ENCODE measurements around the gene COL4A2. TPM values are rescaled to one million over a fixed set of nuclear protein-coding genes. Genes with fewer than 3 reads are reported as not detected.

The COL4A2 gene
- total and polyA plus RNA-seq, 2 donors (not counting 1 experiment from before 2014, with no cell fraction given), result 0.17 TPM; not detected in 1

DNA sequence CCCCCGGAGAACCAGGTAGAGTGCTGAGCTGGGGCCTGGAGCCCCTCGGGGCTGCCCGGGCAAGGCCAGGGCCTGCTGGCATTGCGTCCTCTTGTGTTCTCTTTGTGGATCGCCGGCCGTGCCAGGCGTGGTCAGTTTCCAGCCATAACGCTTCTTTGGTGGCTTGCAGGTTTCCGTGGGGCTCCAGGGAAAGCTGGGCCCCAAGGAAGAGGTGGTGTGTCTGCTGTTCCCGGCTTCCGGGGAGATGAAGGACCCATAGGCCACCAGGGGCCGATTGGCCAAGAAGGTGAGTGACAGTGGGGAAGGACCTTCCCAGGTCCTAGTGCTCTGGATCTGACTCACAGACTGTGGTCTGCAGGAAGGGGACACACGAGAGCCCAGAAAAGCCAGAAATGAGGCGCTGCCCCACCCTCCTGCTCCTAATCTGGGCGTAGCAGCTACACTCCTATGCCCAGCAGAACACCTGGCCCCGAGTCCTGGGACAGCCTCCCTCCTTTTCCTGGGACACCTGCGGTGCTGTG, 197.0 kb downstream of the COL4A2 start:
- Mint-ChIP-seq H3K9me3 (ENCODE audit: insufficient read depth) (peaks cover 8% of the 10 kb centered on the region), H3K4me1 (no peaks in the 10 kb centered on the region), H3K27ac (no peak overlapping the region), H3K27me3 (peaks cover 14% of the 10 kb centered on the region), H3K4me3 (no peak overlapping the region)
- peaks cover 1 to 6% (median 3%) of the 10 kb centered on the region in 3 donors for H3K9me3 ChIP-seq (ENCODE audit: control extremely low read depth in 1 of 3, control insufficient read depth in 2 of 3, insufficient read depth in 1 of 3, low read length in 2 of 3)
- H3K79me2 ChIP-seq (ENCODE audit: control insufficient read depth, insufficient read depth, low read length), result no peaks in the 10 kb centered on the region
- intact Hi-C loops (cut with micrococcal nuclease), result no loop called here
- DNase-seq (no peak), ATAC-seq (ENCODE audit: low read depth) (no peak)
- POLR2A ChIA-PET, result no interaction called here
- H3K36me3 ChIP-seq (replicated peaks in 1 of 2; ENCODE audit: control extremely low read depth in 1 of 2, control insufficient read depth in 1 of 2, extremely low read depth in 1 of 2, insufficient read depth in 2 of 2, low read length in 1 of 2), result no peaks in the 10 kb centered on the region
- no peak overlapping the region for H3K4me3 ChIP-seq (ENCODE audit: control extremely low read depth in 1 of 5, extremely low read depth in 1 of 5, insufficient read depth in 1 of 5, low read depth in 2 of 5, low read length in 4 of 5)
- CTCF ChIA-PET, result no interaction called here
- no peak overlapping the region for H3K27ac ChIP-seq (ENCODE audit: low read length in 2 of 2)
- H3K27me3 ChIP-seq (replicated peaks in 1 of 4; ENCODE audit: control extremely low read depth in 1 of 4, control insufficient read depth in 3 of 4, insufficient read depth in 4 of 4, low read length in 3 of 4), result peaks cover 0 to 4% (median 0%) of the 10 kb centered on the region in 4 experiments
- no peak overlapping the region for H2AFZ ChIP-seq (ENCODE audit: insufficient read depth, low read depth, low read length, poor library complexity, severe bottlenecking)
- no peaks in the 10 kb centered on the region for H3K4me1 ChIP-seq (ENCODE audit: control insufficient read depth in 2 of 2, insufficient read depth in 2 of 2, low read length in 2 of 2)
- WGBS (ENCODE audit: insufficient coverage), result 85% methylated on average over 18 of the region's 18 CpGs
- H3K4me2 ChIP-seq (replicated peaks; ENCODE audit: low read depth, low read length, poor library complexity, severe bottlenecking), result no peak overlapping the region
- TF ChIP-seq EZH2 (IDR thresholded peaks at IDR 0.05; ENCODE audit: borderline replicate concordance, insufficient read depth, low read depth, low read length, poor library complexity, severe bottlenecking) (no peak), CTCF (IDR thresholded peaks at IDR 0.05) (no peak)
- no peaks in the 10 kb centered on the region for H4K20me1 ChIP-seq (ENCODE audit: control insufficient read depth, insufficient read depth, low read length, poor library complexity, severe bottlenecking)
- H3K9ac ChIP-seq (ENCODE audit: low read length), result no peak overlapping the region

DNA sequence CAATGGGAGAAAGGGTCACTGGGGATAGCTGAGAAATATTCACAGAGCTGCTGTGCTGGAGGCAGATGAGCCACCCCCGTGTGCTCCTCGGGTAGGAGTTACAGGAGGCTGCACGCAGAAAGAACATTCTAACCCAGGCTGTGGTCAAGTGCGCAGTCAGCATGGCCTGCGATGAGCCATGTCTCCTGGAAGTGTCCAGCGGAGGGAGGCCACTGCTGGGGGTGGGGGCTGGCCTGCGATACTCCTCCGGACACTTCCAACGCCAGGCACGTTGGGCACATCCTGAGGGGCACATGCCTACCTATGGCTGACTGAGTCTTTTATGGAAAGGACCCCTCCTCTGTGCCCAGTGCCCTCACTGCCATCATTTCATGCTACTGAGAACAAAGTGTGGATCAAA, 198.5 kb downstream of the COL4A2 start:
- H2AFZ ChIP-seq (ENCODE audit: insufficient read depth, low read depth, low read length, poor library complexity, severe bottlenecking), result no peak overlapping the region
- no peak for TF ChIP-seq CTCF (IDR thresholded peaks at IDR 0.05)
- no peak for TF ChIP-seq EZH2 (IDR thresholded peaks at IDR 0.05; ENCODE audit: borderline replicate concordance, insufficient read depth, low read depth, low read length, poor library complexity, severe bottlenecking)

More for the DNA sequence above, 198.5 kb downstream of the COL4A2 start:
- Histone ChIP-seq H3K27me3 (replicated peaks in 1 of 4; ENCODE audit: control extremely low read depth in 1 of 4, control insufficient read depth in 3 of 4, insufficient read depth in 4 of 4, low read length in 3 of 4) (no peaks in the 10 kb centered on the region), H3K36me3 (replicated peaks in 1 of 2; ENCODE audit: control extremely low read depth in 1 of 2, control insufficient read depth in 1 of 2, extremely low read depth in 1 of 2, insufficient read depth in 2 of 2, low read length in 1 of 2) (no peaks in the 10 kb centered on the region), H3K9ac (ENCODE audit: low read length) (no peak overlapping the region), H3K4me1 (ENCODE audit: control insufficient read depth in 2 of 2, insufficient read depth in 2 of 2, low read length in 2 of 2) (no peaks in the 10 kb centered on the region), H3K4me2 (replicated peaks; ENCODE audit: low read depth, low read length, poor library complexity, severe bottlenecking) (no peak overlapping the region), H3K27ac (ENCODE audit: low read length in 2 of 2) (no peak overlapping the region), H4K20me1 (ENCODE audit: control insufficient read depth, insufficient read depth, low read length, poor library complexity, severe bottlenecking) (no peaks in the 10 kb centered on the region), H3K9me3 (ENCODE audit: control extremely low read depth in 1 of 3, control insufficient read depth in 2 of 3, insufficient read depth in 1 of 3, low read length in 2 of 3) (peaks cover 0 to 6% (median 1%) of the 10 kb centered on the region in 3 donors), H3K4me3 (ENCODE audit: control extremely low read depth in 1 of 5, extremely low read depth in 1 of 5, insufficient read depth in 1 of 5, low read depth in 2 of 5, low read length in 4 of 5) (no peak overlapping the region), H3K79me2 (ENCODE audit: control insufficient read depth, insufficient read depth, low read length) (no peaks in the 10 kb centered on the region)
- peaks cover 14% of the 10 kb centered on the region for H3K27me3 Mint-ChIP-seq
- H3K4me1 Mint-ChIP-seq, result peaks cover 4% of the 10 kb centered on the region
- ATAC-seq (ENCODE audit: low read depth) (no peak), DNase-seq (no peak)
- H3K27ac Mint-ChIP-seq, result no peak overlapping the region
- 92% methylated on average over 10 of the region's 10 CpGs for WGBS (ENCODE audit: insufficient coverage)
- intact Hi-C loops (cut with micrococcal nuclease), result no loop called here
- no peak overlapping the region for H3K4me3 Mint-ChIP-seq
- CTCF ChIA-PET, result no interaction called here
- peaks cover 3% of the 10 kb centered on the region for H3K9me3 Mint-ChIP-seq (ENCODE audit: insufficient read depth)
- POLR2A ChIA-PET, result no interaction called here

All from B cell (primary cell).